ENCODE results near the gene TMEM176A. TPM values are rescaled to one million over a fixed set of nuclear protein-coding genes. Genes with fewer than 3 reads are reported as not detected.

TMEM176A gene
- total RNA-seq, 3 donors from 2014 or later = 28.3 to 66.5 (median 42.6) TPM

DNA sequence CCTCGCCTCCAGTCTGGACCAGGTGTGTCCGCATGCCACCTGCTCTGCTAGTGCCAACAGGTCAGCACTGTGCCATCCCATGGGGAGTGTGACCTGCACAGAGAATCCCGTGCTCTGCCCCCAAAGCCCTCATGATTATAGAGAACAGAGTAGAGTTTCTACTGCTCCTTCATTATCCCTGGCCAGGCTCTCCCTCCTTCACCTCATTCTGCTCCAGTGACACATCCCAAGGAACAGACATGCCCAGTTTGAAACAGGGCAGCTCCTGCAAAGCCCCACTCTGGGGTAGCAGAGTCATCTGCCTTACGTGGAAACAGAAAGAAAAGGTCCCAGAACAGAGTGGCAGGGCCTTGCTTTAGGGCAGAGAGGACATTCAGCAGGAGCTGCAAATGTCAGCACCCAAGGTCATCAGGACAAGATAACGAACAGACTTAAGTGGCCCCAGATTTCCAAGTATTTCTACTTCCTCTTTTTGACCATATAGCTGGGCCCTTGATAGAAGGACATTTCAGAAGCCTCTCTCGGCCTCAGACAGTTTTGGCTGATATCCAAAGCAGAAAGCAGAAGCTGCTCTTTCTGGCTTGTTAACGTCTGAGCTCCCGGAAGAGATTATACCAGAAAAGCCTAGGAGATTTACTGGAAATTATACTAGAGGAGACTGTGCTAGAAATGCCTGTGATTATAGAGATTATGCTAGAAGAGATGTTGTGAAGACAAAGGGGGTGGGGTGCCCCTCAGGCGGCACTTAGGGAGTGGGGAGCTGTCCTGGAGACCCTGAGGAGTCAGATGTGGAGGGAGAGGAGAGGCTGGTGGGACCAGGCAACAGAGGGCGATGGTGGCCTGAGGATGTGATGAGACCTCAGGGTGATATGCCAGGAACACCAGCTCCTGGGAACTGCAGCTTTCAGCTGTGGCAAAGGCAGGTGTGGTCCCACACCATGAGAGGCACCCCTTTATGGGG is 13.0 kb upstream of the TMEM176A start:
- Histone ChIP-seq H3K27ac (peak overlapping the region; percentile 75 to 90), H3K9me3 (no peaks in the 10 kb centered on the region), H3K36me3 (no peaks in the 10 kb centered on the region), H3K27me3 (no peaks in the 10 kb centered on the region), H3K4me1 (no peaks in the 10 kb centered on the region), H3K4me3 (no peak overlapping the region)
- DNase-seq (ENCODE audit: low spot score in 2 of 2) = no peak
- TF ChIP-seq POLR2A (IDR thresholded peaks at IDR 0.05) = no peak
- TF ChIP-seq, protein P1, sequence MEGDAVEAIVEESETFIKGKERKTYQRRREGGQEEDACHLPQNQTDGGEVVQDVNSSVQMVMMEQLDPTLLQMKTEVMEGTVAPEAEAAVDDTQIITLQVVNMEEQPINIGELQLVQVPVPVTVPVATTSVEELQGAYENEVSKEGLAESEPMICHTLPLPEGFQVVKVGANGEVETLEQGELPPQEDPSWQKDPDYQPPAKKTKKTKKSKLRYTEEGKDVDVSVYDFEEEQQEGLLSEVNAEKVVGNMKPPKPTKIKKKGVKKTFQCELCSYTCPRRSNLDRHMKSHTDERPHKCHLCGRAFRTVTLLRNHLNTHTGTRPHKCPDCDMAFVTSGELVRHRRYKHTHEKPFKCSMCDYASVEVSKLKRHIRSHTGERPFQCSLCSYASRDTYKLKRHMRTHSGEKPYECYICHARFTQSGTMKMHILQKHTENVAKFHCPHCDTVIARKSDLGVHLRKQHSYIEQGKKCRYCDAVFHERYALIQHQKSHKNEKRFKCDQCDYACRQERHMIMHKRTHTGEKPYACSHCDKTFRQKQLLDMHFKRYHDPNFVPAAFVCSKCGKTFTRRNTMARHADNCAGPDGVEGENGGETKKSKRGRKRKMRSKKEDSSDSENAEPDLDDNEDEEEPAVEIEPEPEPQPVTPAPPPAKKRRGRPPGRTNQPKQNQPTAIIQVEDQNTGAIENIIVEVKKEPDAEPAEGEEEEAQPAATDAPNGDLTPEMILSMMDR (IDR thresholded peaks at IDR 0.05) = no peak
- no peak for TF ChIP-seq POLR2AphosphoS5 (IDR thresholded peaks at IDR 0.05)
- intact Hi-C loops (cut with DNase I; ENCODE audit: low total_unique reads) = no loop called here

DNA sequence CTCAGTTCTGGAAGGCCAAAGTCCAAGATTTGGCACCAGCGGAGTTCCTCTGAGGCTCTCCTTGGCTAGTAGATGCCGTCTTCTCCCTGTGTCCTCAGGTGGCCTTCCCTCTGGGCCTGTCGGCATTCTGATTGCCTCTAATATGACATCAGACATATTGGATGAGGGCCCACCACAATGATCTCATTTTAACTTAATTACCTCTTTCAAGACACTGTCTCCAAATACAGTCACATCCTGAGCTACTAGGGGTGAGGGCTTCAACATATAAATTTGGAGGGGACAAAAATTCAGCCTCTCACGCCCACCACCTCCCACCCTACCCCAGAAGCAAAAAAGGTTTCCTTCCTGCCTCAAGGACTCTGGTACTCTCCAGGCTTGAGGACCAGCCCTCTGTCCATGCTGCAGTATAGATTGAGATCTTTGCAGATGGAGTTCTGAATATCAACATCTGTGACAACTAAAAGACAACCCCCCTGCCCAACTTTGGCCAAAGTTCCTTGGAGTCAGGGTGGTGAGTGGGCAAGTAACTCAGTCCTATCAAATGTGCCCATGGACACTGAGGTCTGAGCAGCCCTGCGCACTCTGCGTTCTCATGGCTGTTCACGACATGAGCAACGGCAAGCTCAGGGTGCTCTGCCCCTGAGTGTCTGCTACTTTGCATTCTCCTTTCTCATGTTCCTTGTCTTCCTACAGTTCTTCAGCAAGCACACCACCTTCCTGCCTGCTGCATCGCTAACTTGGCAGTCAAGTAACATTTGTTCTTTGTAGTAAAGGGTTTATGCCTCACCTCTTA is 11.9 kb upstream of the TMEM176A start:
- intact Hi-C loops (cut with DNase I; ENCODE audit: low total_unique reads) = no loop called here
- no peaks in the 10 kb centered on the region for H3K36me3 ChIP-seq
- H3K9me3 ChIP-seq = no peaks in the 10 kb centered on the region
- H3K4me1 ChIP-seq = no peaks in the 10 kb centered on the region
- peak overlapping the region; percentile 75 to 90 for H3K27ac ChIP-seq
- no peak overlapping the region for H3K4me3 ChIP-seq
- DNase-seq (ENCODE audit: low spot score in 2 of 2) = no peak
- TF ChIP-seq POLR2AphosphoS5 (IDR thresholded peaks at IDR 0.05) = peak in 1 of 3 donors; percentile 23
- TF ChIP-seq, protein P1 (IDR thresholded peaks at IDR 0.05) = no peak
- no peaks in the 10 kb centered on the region for H3K27me3 ChIP-seq

DNA sequence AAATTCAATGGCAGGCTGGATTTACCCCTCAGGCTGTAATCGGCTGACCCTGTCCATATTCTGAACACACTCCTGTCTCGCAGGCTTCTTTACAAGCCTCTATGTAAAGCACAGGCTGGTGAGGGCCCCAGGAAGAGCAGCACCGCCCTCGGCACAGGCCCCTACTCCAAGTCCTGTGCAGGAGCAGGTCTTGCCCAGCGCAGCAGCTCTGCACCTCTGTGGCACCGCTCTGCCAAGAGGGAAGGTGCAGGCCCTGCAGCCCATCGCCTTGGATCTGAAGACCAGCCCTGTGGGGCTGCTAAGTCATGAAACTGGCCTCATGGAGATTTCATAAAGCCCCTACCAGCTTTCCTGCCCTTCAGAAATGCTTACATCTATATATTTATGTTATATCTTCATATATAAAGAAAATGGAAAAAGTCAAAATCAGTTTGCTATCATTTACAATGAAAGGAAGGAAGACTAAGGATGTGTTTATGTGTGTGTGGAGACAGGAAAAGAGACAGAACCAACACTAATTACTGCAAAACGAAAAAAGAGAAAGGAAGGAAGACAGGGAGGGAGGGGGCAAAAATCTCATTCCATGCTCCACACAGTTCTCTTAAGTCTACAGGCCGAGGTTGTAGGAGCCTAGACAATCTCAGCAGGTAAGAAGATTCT is 10.0 kb upstream of the TMEM176A start:
- intact Hi-C loops (cut with DNase I; ENCODE audit: low total_unique reads) = loop anchor here (10.0 kb wide), 1 partner anchor 384 kb away; no protein-coding TSS in a partner anchor
- no peaks in the 10 kb centered on the region for H3K4me1 ChIP-seq
- H3K36me3 ChIP-seq = no peaks in the 10 kb centered on the region
- H3K9me3 ChIP-seq = no peaks in the 10 kb centered on the region
- H3K4me3 ChIP-seq = no peak overlapping the region
- no peak overlapping the region for H3K27ac ChIP-seq
- no peaks in the 10 kb centered on the region for H3K27me3 ChIP-seq
- no peak for DNase-seq (ENCODE audit: low spot score in 2 of 2)
- TF ChIP-seq POLR2AphosphoS5 (IDR thresholded peaks at IDR 0.05) = no peak
- TF ChIP-seq, protein P1 (IDR thresholded peaks at IDR 0.05) = no peak
- no peak for TF ChIP-seq POLR2A (IDR thresholded peaks at IDR 0.05)

DNA sequence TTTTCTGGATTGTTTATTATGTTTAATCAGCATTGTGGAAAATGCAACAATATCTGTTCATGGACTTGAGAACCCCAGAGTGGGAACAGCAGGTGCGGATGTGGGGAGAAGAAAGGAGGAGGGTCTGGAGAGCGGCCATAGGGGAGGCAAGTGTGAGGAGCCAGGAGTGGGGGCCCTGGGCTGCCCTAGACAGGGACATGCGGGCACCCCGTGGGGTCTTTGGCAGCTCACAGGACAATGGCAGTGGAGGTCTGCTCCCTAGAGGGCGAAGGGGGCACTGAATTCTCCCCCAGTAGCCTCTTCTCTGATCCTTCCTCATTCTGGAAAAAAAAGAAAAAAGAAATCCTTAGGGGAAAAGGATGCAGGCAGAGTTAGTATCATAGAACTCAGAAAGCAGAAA is 9.3 kb upstream of the TMEM176A start:
- Histone ChIP-seq H3K27me3 (no peaks in the 10 kb centered on the region), H3K36me3 (no peaks in the 10 kb centered on the region), H3K4me1 (no peaks in the 10 kb centered on the region), H3K4me3 (no peak overlapping the region), H3K27ac (no peak overlapping the region), H3K9me3 (no peaks in the 10 kb centered on the region)
- TF ChIP-seq, protein P1 (IDR thresholded peaks at IDR 0.05) = no peak
- TF ChIP-seq POLR2AphosphoS5 (IDR thresholded peaks at IDR 0.05) (no peak), POLR2A (IDR thresholded peaks at IDR 0.05) (no peak)
- DNase-seq (ENCODE audit: low spot score in 2 of 2) = no peak
- intact Hi-C loops (cut with DNase I; ENCODE audit: low total_unique reads) = loop anchor here (10.0 kb wide), 1 partner anchor 383 kb away; no protein-coding TSS in a partner anchor

Measured in breast epithelium (tissue), 4 donors.